NCI-H187 treated with DMSO at 0.1 percent for 48 hours (cell line): ENCODE results near the gene WDFY3.

ENCODE experiments used
- DNase-seq: peaks from one replicate; lab custom pipeline; 2025; lab: John Stamatoyannopoulos, UW

Gene WDFY3

DNA sequence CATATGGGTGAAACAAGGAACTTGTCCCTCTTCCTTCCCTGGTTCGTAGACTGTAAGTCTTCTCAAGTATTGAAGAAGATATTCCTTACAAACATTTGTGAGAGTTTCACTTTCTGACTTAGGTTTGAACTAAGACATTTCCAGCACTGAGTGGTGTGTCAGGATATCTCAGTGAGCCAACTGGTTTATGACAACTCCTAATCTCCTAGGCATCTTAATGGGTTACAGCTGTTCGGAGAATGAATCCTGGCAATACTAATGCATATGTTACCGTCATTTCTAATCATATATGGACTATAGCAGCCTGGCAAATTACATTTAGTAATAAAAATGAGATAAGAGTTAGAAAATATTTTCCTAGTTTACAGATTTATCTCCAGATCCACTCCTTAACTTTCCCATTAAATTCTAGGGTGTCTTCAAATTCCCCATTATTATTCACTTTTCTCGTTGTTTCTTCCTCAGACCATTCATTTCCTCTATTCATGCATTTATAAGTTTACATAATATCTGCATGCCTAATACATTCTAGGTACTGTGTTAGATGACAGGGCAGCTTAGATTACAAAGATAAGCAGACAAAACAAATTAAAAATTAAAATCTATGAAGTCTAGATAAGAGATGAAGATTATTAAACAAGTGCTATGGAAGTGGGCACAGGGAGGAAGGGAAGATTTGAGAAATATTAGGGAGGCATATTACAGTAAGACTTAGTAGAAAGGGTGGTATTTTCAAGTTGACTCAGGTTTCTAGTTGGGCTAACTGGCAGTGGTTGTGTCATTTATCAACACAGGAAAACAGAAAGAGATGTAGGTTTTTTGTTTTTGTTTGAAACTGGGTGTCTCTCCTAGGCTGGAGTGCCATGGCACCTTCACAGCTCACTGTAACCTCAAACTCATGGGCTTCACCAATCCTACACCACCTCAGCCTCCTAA lies 173.9 kb downstream of the WDFY3 start:
- no peak for DNase-seq

DNA sequence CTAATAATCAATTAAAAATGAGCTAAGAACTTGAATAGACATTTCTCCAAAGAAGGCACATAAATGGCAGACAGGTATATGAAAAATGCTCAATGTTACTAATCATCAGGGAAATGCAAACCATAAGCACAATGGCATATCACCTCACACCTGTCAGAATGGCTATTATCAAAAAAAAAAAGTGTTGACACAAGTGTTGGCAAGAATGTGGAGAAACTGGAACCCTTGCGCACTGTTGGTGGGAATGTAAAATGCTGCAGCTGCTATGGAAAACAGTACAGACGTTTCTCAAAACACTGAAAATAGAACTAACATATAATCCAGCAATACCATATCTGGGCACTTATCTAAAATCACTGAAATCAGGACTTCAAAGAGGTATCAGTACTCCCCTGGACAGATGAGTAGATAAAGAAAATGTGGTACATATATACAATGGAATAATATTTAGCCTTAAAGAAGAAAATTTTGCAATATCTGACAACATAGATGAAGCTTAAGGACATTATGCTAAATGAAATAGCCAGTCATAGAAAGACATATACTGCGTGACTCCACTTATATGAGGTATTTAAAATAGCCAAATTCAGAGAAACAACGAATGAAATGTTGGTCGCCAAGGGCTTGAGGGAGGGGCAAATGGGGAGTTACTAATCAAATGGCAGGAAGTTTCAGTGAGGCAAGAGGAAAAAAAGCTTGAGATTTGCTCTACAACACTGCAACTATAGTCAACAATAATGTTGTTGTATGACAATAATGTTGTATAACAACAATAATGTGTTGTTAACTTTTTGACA lies 175.5 kb downstream of the WDFY3 start:
- DNase-seq: no peak

DNA sequence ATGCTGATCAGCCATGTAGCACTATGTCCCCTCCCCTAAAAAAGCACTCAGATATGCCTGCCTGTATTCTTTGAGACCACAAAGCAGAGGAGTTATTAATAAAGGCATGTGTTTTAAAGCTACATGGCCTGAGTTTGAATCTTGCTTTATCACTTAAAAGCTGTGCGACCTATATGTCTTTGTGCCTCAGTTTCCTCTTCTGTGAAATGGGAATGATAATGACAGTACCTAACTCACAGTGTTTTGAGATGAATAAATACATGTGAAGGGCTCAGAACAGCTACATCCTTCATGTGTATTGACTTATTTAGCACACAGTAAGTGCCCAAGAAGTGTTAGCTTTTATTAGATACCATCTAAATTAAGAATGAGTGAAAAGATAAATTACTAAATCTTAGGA lies 180.0 kb downstream of the WDFY3 start:
- DNase-seq: no peak

DNA sequence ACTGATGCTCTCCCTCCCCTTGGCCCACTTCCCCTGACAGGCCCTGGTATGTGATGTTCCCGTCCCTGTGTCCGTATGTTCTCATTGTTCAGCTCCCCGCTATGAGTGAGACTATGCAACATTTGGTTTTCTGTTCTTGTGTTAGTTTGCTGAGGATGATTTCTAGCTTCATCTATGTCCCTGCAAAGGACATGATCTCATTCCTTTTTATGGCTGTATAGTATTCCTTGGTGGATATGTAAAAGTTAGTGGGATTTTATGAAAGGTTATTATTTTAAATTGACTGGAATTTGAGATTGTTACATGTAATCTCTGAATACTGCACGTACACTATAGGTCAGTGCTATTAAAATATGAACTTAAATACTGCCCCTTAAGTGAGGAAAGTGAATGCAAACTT lies 184.0 kb downstream of the WDFY3 start:
- DNase-seq: no peak

DNA sequence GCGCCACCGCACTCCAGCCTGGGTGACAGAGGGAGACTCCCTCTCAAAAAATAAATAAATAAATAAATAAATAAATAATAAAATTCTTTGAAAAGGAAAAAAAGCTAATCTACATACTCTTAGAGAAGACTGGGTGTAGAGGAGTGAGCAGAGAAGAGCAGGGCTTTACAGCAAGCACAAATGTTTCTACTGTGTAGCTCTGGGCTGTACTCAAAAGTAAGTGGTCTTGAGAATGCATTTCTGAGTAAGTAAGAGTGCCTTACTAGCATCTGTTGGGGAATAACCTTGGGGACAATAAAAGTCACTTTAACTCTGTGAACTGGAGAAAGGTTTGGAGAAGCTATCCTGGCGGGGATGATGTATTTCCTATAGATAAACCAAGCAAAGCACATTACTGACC lies 185.8 kb downstream of the WDFY3 start:
- DNase-seq: no peak

DNA sequence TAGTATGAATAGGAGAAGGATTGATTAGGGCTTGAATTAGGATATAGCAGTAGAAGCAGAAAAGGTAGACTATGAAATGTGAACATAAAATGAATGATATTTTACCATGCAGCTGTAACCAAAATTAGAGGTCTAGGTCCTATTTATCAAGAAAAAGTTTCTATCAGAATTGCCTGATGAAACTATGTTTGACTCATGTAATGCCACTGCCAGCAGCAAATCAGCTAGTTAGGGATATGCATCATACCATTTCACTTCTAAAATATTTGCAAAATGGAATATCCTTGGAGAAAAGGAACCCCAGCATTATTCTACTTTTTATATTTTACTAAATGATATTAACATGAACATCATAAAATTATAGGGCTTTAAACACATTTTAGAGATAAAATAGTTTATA lies 188.4 kb downstream of the WDFY3 start:
- no peak for DNase-seq

DNA sequence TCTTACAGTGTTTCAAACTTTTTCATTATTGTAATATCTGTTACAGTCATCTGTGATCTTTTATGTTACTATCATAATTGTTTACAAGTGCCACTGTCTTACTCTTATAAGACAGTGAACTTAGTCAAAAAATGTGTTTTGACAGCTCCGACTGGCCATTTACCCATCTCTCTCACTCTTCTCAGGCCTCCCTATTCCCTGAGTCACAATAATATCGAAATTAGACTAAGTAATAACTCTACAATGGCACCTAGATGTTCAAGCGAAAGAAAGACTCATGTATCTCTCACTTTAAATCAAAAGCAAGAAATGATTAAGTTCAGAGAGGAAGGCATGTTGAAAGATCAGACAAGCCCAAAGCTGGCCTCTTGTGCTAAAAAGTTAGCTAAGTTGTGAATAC lies 199.3 kb downstream of the WDFY3 start:
- DNase-seq: no peak

DNA sequence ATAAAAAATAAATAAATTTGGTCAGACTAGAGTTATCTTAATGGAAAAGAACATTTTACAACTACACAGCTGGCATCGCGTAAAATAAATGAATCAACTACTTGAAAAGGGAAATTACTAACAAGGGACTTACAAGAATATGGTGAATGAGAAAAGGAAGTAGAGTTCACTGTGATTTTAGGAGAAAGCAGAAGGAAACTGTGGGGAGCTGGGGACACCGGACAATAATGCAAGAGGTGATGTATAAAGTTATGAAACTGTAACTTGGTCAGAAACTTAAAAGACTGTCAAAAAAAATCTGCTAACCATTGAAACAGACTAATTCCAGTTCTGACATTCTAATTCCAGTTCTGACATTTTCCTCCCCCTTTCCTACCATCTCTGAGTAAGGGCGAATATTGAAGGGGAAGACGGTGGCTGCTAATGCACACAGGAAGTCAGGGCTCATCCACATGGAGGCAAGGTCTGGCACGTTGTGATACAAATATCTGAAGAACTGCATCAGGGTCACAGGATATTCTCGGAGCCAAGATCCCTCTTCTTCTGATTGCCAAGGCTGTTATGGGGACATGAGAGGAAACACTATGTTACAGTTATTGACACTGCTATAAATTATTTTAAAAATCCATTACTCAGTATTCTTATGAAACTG lies 213.0 kb downstream of the WDFY3 start:
- DNase-seq: no peak

DNA sequence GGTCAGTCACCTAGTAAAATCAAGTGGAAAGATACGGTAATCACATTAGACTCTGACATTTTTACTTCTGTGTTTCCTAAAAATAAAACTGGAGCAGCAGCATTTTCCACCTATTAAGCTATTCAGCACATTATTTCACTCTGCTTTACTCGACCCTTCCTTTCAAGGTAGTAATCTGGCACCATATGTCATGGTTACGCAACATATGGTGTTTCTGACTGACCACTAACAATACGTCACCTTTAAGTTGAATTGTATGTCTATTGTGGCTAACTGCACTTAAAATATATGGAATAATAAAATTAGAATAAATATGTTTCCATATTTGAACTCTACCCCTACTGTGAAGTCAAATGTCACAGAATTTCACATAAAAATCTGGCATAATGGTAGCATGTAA lies 214.8 kb downstream of the WDFY3 start:
- no peak for DNase-seq

DNA sequence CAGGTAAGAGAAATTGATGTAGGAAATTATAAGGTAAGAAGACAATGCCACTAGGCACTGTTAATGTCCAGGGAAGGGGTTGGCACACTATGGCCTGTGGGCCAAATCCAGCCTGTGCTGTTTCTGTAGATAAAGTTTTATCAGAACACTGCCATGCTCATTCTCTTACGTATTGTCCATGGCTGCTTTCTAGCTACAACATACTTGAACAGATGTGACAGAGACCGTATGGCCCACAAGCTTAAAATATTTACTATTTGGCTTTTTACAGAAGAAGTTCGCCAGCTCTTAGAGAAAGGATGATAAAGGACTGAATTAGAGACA lies 215.6 kb downstream of the WDFY3 start:
- no peak for DNase-seq

DNA sequence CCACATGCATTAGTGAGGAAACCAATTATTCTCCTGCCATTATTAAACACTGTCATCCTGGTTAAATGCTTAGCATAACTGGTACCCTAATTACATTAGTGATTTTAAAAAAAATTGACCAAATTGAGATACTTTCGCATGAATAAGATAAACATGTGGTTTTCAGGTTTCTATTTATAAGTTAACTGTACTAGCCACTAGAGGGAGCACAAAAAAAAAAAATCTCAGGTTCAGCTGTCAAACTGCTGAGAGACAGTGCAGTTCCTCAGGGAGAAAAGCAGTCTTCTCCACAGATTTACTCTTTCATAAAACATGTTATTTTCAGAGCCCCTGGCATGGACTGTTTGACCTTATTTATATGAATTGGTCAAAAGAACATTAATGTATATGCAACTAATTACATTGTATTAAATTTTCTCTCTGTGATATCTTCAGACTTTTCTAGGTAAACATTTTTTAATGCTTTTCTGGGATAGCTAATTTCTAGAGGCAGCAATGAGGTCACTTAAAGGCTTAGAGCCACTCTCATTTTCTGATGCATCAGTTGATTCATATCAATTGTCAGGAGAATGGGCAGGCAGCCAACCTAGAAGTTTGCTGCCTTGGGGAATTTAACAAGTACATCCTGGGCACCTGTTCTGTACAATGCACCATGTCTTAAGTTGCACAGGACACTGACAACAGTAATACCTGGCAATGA lies 216.1 kb downstream of the WDFY3 start:
- no peak for DNase-seq

DNA sequence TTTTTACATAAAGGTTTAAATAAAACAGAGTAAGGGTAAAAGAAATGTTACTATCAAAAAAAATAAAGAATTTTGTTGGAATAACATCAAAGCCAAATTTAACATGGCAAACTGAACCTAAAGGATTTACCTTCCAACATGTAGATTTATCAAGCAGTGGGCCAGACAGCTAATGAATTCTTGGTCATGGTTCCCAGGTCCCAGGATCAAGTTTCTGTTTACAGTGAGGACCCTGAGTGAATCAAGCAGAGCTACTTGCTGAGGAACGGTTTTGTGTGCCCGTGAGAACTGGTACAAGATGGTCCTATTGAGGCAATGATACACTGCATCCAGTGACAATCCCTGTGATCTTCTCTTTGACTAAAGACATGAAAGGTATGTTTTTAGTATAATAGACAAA lies 226.4 kb downstream of the WDFY3 start:
- no peak for DNase-seq

DNA sequence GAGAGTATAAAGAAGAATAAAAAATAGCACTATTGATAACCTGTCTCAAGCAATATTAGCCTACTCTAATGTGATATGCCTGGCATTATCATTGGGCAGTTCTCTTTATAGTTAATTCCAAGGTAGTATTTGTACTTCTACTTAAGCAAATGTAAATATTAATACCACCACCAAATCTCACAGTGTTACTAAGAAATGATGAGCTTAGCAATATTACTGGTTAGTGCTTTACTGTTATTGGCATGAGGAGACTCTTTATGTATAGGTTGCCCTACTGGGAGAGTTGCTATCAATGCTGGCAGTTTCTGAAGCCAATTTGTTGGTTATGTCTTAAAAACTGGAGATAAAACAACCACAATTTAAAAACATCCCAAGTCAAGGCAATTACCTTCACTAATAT lies 227.9 kb downstream of the WDFY3 start:
- DNase-seq: no peak

DNA sequence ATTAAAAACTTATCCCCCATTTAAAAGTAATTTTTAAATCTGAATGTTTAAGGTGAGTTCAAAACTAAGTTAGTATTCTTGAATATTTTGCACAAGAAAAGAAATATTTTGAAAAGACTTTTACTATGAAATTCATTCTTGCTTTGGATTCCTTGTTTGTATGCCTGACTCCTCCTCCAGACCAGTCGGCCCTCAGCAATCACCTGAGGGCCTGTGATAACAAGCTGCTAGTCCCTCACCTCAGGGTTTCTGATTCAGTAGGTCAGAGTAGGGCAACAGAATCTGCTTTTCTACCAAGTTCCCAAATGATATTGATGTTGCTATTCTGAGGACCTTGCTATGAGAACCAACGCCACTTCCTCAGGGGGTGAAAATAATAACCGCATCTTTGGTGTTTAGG lies 228.8 kb downstream of the WDFY3 start:
- no peak for DNase-seq

DNA sequence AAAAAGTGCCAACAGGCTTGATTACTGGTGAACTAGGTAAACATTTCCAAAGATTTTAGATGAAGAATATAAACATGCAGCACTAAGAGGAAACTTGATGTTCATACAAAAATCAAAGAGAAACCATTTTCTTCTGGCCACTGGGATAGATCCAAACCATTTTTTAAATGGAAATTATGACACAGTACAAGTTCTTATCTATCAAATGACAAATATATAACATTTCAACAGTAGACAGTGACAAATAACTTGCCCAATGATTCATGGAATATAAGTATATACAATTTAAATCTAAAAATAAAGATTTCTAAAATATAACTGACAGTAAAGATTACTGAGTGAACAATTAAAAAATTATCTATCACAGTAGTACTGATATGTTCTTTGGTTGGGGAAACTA lies 232.5 kb downstream of the WDFY3 start:
- DNase-seq: no peak

DNA sequence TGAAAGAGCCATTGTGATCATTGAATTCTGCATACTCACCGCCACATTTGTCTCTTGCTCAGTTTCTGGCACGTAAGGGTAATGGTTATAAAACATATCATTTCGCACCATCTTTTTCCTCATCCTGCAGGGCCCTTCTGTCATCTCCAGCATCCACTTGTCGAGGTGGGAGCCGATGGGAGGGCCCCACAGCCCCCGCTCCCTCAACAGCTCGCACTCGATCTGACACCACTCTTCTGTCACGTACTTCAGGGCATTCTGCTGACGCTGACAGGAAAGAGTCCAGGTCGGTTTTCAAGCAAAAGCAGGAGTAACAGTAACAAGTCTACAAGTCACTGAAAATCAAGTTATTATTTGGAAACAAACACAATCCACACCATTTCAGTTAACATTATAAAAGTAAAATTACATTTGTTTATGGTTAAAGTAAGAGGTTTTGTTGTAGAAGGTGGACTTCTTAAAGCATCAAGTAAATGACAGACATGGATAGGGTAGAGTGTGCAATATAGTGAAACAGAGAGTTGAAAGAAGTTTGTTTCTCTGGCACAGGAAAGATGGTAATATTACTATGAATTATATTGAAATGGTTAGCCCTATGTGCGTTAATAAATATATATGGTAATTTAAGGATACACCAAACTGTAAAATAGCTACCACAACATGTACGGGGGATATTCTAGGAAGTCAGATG lies 233.0 kb downstream of the WDFY3 start:
- no peak for DNase-seq

DNA sequence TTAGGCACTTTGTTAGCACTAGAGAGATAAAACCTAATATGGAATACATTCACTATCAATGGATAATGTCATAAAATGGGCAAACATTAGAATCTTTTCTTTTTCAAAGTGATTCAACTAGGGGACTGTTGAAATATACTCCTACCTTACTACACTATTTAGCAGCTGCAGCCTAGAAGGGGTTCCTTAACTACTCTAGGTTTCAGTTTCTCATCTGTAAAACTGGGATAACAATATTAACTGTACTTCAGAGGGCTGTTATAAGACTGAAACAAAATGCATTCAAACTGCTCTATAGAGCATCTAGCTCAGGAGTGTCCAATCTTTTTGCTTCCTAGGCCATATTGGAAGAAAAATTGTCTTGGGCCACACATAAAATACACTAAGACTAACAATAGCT lies 236.1 kb downstream of the WDFY3 start:
- DNase-seq: no peak

DNA sequence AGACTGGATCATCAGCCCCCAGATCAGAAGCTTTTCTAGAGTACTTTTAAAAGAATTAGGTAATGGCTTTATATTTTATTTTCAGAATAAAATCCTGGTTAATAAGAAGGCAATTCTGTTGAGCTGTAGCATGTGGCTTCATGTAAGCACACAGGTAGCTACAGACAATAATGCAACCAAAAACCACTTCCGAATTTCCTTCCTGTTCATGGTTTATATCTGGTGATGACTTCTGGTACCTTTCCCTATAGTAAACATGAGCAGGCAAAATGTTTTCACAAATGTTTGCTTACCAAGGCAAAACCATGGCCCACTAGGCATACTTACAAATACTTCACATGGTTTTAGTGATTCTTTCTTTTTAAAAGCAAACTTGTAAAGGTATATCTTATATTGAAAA lies 239.0 kb downstream of the WDFY3 start:
- no peak for DNase-seq

DNA sequence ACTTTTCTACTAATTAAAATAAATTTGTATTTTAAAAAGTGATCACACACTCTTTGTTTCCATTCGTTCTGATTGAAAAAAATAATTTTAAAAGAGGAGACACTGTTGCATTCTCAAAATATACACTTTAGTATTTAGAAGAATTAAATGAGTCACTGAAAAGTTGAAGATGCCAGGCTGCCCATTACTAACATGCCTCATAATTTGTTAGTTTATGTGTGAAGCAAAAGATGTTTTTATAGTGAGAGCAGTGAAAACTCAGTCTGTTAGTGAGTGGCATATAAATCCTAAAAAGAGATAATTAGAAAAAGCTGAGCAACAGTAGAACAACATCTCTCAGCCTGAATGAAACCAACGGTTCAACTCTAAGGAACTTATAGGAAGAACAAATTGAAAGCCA lies 240.1 kb downstream of the WDFY3 start:
- DNase-seq: no peak

DNA sequence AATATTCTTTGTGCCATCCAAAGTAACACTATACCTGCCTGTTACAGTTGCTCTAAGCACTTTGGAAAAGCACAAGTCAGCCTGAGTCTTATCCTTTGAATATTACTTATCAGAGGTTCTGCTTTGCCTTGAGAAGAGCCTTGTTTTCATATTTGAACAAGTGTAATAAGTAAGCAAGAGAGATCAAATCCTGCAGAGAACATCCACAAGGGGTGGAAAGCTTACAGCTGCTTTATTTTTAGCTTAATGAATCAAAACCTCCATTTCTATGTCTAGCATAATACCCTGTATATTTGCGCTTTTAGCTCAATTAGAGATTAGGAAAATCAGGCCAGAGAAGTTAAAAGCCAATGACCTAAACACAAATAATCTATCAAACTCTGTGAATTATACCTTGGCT lies 243.8 kb downstream of the WDFY3 start:
- DNase-seq: no peak

DNA sequence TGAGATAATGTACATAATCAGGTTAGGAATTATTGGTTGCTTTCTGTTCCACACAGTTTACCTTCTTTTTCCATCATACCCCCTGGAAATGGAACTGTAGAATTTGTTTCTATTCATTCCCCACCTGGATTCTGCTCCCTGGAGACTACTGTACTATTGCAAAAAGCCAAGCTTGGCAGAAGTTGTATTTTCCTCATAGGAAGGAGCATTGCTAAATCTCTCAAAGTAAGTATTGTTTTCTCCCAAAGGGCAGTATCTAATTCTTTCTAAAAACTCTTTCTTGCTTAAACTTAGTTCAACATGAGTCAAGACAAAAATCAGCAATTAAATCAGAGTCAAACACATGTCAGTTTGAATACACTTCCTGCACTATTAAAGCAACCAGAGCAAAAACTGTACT lies 247.4 kb downstream of the WDFY3 start:
- DNase-seq: no peak

DNA sequence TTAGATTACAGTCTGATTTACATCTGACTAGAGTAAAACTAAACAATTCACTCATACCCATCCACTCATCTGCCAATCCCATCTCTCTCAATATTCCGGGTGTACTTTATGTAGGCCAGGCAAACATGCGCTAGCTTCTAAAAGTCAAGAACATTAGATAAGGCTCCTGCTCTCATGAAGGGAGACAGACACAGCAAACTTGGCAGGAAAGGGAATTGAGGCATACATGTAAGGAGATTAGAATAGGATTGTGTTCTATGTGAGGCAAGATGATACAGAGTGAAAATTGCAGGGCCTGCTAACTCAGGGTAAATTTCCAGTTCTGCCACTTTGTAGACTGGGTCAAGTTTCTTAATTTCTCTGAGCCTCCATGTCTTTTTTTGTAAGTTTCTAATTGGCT lies 247.8 kb downstream of the WDFY3 start:
- no peak for DNase-seq
